ENCODE measurements around the gene PCDHGA12.
"Not testable (repeated sequence)": the region's sequence is repeated elsewhere in the genome, so short reads cannot be mapped to it uniquely, and the experiment has no call there.

The PCDHGA12 gene

DNA sequence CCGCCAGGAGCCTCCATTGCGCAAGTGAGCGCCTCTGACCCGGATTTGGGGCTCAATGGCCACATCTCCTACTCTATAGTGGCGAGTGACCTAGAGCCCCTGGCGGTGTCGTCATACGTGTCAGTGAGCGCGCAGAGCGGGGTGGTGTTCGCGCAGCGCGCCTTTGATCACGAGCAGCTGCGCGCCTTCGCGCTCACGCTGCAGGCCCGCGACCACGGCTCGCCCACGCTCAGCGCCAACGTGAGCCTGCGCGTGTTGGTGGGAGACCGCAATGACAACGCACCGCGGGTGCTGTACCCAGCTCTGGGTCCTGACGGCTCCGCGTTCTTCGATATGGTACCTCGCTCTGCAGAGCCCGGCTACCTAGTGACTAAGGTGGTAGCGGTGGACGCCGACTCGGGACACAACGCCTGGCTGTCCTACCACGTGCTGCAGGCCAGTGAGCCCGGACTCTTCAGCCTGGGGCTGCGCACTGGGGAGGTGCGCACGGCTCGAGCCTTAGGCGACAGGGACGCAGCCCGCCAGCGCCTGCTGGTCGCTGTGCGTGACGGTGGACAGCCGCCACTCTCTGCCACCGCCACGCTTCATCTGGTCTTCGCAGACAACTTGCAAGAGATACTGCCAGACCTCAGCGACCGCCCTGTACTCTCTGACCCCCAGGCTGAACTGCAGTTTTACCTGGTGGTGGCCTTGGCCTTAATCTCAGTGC, 20.6 kb upstream of the PCDHGA12 start:
- no peak for DNase-seq

DNA sequence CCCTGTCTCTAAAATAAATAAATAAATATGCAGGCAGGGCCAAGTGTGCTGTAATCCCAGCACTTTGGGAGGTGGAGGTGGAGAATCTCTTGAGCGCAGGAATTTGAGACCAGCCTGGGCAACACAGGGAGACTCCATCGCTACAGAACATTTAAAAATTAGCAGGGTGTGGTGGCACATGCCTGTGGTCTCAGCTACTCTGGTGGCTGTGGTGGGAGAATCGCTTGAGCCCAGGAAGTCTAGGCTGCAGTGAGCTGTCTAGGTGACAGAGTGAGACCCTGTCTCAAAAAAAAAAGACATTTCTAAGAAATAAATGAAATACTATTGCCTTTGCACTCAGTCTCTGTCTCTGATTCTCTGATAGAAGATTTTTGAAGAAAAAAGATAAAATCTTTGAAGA, 18.7 kb upstream of the PCDHGA12 start:
- no peak for DNase-seq

DNA sequence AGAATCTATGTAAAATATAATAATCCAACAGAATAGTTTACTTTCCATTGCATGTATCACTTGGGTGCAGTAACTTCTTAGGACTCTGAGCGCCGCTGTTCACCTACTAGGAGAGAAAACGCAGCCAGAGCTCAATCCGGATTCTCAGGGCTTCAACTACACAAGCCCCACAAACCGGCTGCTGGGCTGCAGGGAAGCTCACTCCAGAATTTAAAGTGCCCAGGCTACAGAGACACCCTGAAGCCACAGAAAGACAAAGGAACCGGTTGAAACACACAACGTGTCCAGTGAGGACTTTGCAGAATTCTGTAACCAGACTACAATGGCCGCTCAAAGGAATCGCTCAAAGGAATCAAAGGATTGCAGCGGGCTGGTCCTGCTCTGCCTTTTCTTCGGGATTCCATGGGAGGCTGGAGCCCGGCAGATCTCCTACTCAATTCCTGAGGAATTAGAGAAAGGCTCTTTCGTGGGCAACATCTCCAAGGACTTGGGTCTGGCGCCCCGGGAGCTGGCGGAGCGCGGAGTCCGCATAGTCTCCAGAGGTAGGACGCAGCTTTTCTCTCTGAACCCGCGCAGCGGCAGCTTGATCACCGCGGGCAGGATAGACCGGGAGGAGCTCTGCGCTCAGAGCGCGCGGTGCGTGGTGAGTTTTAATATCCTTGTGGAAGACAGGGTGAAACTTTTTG, 17.3 kb upstream of the PCDHGA12 start, which contains the start of gene PCDHGA10:
TSS of gene PCDHGA10 (plus strand) at position 134 of the 686 bp plus-strand sequence. CDS start at position 323, 189 bp downstream.
- peak; percentile 45 for DNase-seq

DNA sequence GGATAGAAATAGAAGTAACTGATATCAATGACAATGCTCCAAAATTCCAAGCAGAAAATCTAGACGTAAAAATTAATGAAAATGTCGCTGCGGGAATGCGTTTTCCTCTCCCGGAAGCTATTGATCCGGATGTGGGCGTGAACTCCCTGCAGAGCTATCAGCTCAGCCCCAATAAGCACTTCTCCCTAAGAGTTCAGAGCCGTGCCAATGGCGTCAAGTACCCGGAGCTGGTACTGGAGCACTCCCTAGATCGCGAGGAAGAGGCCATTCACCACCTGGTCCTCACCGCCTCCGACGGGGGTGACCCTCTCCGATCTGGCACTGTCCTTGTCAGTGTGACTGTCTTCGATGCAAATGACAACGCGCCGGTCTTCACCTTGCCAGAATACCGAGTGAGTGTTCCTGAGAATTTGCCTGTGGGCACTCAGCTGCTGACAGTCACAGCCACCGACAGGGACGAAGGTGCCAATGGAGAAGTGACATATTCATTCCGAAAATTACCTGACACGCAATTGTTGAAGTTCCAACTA, 16.7 kb upstream of the PCDHGA12 start:
- no peak for DNase-seq

DNA sequence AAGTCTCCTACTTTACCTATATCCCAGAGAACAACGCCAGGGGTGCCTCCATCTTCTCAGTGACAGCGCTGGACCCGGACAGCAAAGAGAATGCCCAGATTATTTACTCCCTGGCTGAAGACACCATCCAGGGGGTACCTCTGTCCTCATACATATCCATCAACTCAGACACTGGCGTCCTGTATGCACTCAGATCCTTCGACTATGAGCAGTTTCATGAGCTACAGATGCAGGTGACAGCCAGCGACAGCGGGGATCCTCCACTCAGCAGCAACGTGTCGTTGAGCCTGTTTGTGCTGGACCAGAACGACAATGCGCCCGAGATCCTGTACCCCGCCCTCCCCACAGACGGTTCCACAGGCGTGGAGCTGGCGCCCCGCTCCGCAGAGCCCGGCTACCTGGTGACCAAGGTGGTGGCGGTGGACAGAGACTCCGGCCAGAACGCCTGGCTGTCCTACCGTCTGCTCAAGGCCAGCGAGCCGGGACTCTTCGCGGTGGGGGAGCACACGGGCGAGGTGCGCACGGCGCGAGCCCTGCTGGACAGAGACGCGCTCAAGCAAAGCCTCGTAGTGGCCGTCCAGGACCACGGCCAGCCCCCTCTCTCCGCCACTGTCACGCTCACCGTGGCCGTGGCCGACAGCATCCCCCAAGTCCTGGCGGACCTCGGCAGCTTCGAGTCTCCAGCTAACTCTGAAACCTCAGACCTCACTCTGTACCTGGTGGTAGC, 15.6 kb upstream of the PCDHGA12 start:
- not testable (repeated sequence) for DNase-seq

DNA sequence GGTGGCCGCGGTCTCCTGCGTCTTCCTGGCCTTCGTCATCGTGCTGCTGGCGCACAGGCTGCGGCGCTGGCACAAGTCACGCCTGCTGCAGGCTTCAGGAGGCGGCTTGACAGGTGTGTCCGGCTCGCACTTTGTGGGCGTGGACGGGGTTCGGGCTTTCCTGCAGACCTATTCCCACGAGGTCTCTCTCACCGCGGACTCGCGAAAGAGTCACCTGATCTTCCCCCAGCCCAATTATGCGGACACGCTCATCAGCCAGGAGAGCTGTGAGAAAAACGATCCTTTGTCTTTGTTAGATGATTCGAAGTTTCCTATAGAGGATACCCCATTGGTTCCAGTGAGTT, 15.1 kb upstream of the PCDHGA12 start:
- DNase-seq: not testable (repeated sequence)

DNA sequence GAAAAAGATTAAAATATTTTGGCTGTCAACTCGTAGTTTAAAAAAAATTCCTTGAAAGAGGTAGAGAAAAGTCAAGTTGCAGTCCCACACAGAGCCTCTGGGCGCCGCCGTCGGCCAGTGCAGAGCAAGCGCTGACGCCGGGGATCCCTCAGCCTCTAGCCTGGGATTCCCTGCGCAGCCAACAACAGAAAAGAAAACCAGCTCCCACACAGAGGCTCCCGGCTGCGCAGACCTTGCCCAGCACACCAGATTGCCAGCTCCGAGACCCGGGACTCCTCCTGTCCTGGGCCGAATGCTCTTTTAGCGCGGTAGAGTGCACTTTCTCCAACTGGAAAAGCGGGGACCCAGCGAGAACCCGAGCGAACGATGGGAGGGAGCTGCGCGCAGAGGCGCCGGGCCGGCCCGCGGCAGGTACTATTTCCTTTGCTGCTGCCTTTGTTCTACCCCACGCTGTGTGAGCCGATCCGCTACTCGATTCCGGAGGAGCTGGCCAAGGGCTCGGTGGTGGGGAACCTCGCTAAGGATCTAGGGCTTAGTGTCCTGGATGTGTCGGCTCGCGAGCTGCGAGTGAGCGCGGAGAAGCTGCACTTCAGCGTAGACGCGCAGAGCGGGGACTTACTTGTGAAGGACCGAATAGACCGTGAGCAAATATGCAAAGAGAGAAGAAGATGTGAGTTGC, 12.7 kb upstream of the PCDHGA12 start, which contains the start of gene PCDHGB7:
TSS of gene PCDHGB7 (plus strand) at position 184 of the 679 bp plus-strand sequence. CDS start at position 367, 183 bp downstream.
- DNase-seq: peak; percentile 48

DNA sequence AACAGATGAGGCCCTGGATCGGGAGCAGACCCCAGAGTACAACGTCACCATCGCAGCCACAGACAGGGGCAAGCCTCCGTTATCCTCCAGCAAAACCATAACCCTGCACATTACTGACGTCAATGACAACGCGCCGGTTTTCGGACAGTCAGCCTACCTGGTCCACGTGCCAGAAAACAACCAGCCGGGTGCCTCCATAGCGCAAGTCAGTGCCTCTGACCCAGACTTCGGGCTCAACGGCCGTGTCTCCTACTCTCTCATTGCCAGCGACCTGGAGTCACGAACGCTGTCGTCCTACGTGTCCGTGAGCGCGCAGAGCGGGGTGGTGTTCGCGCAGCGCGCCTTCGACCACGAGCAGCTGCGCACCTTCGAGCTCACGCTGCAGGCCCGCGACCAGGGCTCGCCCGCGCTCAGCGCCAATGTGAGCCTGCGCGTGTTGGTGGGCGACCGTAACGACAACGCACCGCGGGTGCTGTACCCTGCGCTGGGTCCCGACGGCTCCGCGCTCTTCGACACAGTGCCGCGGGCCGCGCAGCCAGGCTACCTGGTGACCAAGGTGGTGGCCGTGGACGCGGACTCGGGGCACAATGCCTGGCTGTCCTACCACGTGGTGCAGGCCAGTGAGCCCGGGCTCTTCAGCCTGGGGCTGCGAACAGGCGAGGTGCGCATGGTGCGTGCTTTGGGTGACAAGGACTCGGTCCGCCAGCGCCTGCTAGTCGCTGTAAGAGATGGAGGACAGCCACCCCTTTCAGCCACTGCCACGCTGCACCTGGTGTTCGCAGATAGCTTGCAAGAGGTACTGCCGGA, 11.0 kb upstream of the PCDHGA12 start:
- no peak for DNase-seq

DNA sequence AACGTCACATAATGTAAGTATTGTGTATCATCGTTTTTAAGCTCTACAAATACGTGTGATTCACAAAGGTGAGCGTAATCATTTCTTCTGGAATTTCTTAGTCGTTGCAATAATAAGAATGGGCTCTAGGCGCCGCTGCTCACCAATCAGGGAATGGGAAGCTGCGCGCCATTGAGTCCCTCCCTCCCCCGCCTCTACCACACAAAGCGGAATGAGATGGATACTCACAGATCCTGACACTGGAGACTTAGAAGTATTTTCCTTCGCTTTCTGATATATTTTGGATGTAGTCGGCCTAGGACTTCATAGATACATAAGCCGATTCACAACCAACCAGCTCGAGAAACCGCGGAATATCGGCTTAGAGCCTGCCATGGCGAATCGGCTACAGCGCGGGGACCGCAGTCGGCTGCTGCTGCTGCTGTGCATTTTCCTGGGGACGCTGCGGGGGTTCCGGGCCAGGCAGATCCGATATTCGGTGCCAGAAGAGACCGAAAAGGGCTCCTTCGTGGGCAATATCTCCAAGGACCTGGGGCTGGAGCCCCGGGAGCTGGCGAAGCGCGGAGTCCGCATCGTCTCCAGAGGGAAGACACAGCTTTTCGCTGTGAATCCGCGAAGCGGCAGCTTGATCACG, 9.3 kb upstream of the PCDHGA12 start, which contains the start of gene PCDHGA11:
TSS of gene PCDHGA11 (plus strand) at position 197 of the 634 bp plus-strand sequence. CDS start at position 374, 177 bp downstream.
- DNase-seq: peak; percentile 44

DNA sequence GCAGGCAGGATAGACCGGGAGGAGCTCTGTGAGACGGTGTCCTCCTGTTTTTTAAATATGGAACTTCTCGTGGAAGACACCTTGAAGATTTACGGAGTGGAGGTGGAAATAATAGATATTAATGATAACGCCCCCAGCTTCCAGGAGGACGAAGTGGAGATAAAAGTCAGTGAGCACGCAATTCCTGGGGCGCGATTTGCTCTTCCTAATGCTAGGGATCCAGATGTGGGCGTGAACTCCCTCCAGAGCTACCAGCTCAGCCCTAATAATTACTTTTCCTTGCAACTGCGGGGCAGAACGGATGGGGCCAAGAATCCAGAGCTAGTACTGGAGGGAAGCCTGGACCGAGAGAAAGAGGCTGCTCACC, 8.8 kb upstream of the PCDHGA12 start:
- DNase-seq: no peak

DNA sequence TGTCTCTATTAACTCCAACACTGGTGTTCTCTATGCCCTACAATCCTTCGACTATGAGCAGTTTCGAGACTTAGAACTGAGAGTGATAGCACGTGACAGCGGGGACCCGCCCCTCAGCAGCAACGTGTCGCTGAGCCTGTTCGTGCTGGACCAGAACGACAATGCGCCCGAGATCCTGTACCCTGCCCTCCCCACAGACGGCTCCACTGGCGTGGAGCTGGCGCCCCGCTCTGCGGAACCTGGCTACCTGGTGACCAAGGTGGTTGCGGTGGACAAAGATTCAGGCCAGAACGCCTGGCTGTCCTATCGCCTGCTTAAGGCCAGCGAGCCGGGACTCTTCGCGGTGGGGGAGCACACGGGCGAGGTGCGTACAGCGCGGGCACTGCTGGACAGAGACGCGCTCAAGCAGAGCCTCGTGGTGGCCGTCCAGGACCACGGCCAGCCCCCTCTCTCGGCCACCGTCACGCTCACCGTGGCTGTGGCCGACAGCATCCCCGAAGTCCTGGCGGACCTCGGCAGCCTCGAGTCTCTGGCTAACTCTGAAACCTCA, 7.5 kb upstream of the PCDHGA12 start:
- no peak for DNase-seq

DNA sequence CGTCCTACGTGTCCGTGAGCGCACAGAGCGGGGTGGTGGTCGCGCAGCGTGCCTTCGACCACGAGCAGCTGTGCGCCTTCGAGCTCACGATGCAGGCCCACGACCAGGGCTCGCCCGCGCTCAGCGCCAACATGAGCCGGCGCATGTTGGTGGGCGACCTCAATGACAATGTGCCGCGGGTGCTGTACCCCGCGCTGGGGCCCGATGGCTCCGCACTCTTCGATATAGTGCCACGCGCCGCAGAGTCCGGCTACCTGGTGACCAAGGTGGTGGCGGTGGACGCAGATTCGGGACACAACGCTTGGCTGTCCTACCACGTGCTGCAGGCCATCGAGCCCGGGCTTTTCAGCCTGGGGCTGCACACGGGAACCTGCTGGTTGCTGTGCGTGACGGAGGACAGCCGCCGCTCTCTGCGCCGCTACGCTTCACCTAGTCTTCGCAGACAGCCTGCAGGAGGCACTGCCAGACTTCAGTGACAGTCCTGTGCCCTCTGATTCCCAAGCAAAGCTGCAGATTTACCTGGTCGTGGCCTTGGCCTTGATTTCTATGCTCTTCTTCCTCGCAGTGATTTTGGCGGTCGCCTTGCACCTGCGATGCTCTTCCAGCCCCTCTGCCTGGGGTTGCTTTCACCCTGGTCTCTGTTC, 2.4 kb upstream of the PCDHGA12 start:
- no peak for DNase-seq

DNA sequence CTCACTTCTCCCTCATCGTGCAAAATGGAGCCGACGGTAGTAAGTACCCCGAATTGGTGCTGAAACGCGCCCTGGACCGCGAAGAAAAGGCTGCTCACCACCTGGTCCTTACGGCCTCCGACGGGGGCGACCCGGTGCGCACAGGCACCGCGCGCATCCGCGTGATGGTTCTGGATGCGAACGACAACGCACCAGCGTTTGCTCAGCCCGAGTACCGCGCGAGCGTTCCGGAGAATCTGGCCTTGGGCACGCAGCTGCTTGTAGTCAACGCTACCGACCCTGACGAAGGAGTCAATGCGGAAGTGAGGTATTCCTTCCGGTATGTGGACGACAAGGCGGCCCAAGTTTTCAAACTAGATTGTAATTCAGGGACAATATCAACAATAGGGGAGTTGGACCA, 979 bp downstream of the PCDHGA12 start:
- no peak for DNase-seq

DNA sequence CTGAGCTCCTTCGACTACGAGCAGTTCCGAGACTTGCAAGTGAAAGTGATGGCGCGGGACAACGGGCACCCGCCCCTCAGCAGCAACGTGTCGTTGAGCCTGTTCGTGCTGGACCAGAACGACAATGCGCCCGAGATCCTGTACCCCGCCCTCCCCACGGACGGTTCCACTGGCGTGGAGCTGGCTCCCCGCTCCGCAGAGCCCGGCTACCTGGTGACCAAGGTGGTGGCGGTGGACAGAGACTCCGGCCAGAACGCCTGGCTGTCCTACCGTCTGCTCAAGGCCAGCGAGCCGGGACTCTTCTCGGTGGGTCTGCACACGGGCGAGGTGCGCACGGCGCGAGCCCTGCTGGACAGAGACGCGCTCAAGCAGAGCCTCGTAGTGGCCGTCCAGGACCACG, 2.0 kb downstream of the PCDHGA12 start:
- DNase-seq: not testable (repeated sequence)

DNA sequence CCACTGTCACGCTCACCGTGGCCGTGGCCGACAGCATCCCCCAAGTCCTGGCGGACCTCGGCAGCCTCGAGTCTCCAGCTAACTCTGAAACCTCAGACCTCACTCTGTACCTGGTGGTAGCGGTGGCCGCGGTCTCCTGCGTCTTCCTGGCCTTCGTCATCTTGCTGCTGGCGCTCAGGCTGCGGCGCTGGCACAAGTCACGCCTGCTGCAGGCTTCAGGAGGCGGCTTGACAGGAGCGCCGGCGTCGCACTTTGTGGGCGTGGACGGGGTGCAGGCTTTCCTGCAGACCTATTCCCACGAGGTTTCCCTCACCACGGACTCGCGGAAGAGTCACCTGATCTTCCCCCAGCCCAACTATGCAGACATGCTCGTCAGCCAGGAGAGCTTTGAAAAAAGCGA, 2.4 kb downstream of the PCDHGA12 start:
- DNase-seq: not testable (repeated sequence)

DNA sequence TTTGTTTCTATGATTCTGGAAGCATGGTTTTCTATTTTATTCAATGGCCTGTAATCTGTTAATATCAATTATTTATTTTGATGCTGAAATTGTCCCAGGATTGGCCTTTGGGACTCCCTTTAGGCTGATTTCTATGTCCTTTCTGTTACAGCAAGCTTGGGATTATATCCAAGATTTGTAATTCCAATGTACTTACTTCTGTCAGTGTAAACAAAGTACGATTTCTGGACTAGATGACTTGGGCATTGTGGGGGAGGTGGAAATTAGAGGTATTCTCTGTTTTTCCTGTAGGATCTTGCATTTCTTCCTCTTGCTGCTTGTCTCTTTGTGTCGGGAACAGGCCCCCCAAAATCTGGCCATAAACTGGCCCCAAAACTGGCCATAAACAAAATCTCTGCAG, 3.7 kb downstream of the PCDHGA12 start:
- DNase-seq: no peak

DNA sequence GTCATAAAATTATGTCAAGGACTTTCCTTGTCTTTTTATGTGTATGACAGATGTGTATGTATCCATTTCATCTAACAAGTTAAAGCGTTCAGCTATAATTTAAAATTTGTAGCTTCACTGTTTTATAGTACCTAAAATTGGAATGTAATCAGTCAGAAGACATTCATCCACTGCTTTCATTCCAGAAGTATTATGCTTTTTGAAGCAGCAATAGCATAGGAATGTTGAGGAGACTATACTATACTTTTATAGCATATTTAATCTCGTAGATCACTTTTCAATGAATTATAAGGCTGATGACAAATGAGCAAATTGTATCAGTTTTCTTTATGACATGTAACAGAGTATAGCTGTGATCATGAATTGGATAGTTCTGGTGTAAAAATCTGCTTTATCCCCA, 6.9 kb downstream of the PCDHGA12 start:
- DNase-seq: no peak

DNA sequence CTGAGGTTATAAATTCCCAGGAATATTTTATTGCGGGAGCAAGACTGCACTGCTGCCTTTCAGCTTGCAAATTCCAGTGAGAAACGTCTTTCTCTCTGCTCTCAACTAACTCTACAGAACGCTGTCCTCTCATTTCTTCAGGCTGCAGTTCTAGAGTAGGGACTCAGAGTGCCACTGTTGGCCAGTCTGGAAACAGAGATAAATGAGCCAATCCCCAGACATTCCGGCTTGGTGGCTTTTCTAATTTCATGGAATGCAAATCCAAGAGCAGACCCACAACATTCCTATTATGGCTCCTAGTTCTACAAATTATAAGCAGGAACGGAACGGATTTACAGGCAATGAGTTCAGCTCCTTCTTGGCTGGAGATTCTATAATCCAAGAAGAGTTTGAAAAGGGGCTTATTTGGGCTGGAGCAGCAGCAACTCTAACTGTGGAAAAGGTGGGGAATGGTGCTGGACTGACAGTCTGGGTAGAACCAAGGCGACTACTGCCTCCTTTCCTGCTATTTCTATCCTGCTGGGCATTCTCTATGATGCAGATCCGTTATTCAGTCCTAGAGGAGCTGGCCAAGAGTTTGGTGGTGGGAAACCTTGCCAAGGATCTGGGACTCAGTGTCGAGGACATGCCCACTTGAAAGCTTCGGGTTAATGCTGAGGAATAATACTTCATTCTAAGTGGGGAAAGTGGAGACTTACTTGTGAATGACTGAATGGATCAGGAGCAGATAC, 9.3 kb downstream of the PCDHGA12 start:
- DNase-seq: no peak

DNA sequence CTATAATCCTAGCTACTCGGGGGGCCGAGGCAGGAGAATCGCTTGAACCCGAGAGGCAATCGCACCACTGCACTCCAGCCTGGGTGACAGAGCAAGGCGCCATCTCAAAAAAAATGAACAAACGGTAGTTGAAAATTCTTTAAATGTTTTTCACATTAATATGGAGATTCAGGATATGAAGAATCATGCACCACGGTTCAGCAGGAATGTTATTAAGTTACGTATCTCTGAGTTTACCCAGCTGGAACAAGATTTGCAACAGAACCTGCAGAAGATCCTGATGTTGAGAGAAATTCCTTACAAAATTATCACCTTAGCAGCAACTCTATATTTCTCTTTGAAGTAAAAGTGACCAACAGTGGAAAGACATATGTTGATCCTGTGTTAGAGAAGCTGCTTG, 10.0 kb downstream of the PCDHGA12 start:
- no peak for DNase-seq
